ENCODE measurements around the gene NRG4.
A peak's percentile ranks its signal among the peaks of the same experiment; 100 is the strongest.
"Not testable (repeated sequence)": the region's sequence is repeated elsewhere in the genome, so short reads cannot be mapped to it uniquely, and the experiment has no call there.

The NRG4 gene

GRCh38 chr15:76011627-76012551 lies at the start of gene NRG4:
Gene NRG4 (minus strand): TSS chr15:76012424. CDS start chr15:76011230, 1,194 bp downstream.
- Histone ChIP-seq H3K27ac (no peak within 1 kb of the TSS), H4K20me1 (no peaks in the 10 kb centered on the region), H3K27me3 (no peaks in the 10 kb centered on the region), H3K4me3 (no peak within 1 kb of the TSS), H3K9ac (no peak within 1 kb of the TSS), H3K36me3 (no peaks in the 10 kb centered on the region), H3K9me3 (peaks cover 5% of the 10 kb centered on the region; the same call in 1 of the 2 replicates), H3K4me2 (0 out of 2 replicates have a peak within 1 kb of the TSS, but pooled peaks have one; percentile 2), H3K4me1 (no peaks in the 10 kb centered on the region)
- no peak for TF ChIP-seq Cebpa-rat (IDR thresholded peaks at IDR 0.05)

- H3K4me2 ChIP-seq = no peak overlapping the region
- no peak overlapping the region for H3K9ac ChIP-seq
- H3K27ac ChIP-seq = no peak overlapping the region
- TF ChIP-seq Cebpa-rat (IDR thresholded peaks at IDR 0.05) = no peak
- no peaks in the 10 kb centered on the region for H3K9me3 ChIP-seq
- peaks cover 28% of the 10 kb centered on the region for H3K4me1 ChIP-seq
- no peaks in the 10 kb centered on the region for H3K36me3 ChIP-seq
- no peak overlapping the region for H3K4me3 ChIP-seq
- peaks cover 42% of the 10 kb centered on the region for H3K27me3 ChIP-seq
- peaks cover 16% of the 10 kb centered on the region; the same call in 1 of the 2 replicates for H4K20me1 ChIP-seq
These were observed 49.5 kb upstream of the NRG4 start for GRCh38 chr15:76061700-76062099.

- Histone ChIP-seq H3K27ac (no peak overlapping the region), H4K20me1 (peaks cover 16% of the 10 kb centered on the region; the same call in 1 of the 2 replicates), H3K9me3 (no peaks in the 10 kb centered on the region), H3K4me1 (peaks cover 31% of the 10 kb centered on the region), H3K9ac (no peak overlapping the region), H3K36me3 (no peaks in the 10 kb centered on the region), H3K4me3 (peak overlapping the region; percentile 74), H3K27me3 (peaks cover 38% of the 10 kb centered on the region), H3K4me2 (peak overlapping the region; percentile 99)
- no peak for TF ChIP-seq Cebpa-rat (IDR thresholded peaks at IDR 0.05)
These were observed 48.1 kb upstream of the NRG4 start for GRCh38 chr15:76060118-76060989.

GRCh38 chr15:76059320-76060117 lies 47.3 kb upstream of the NRG4 start, which contains the start of gene TMEM266:
Gene TMEM266 (plus strand): TSS chr15:76059985. CDS start chr15:76134264, 74,279 bp downstream.
- H3K9ac ChIP-seq = peak within 1 kb of the TSS; percentile 62; the same call in 1 of the 2 replicates
- H3K9me3 ChIP-seq = no peaks in the 10 kb centered on the region
- H3K27me3 ChIP-seq = peaks cover 38% of the 10 kb centered on the region

GRCh38 chr15:76058714-76059319 lies 46.6 kb upstream of the NRG4 start:
- Histone ChIP-seq H3K9ac (peak overlapping the region; percentile 62; the same call in 1 of the 2 replicates), H3K36me3 (no peaks in the 10 kb centered on the region), H3K9me3 (no peaks in the 10 kb centered on the region), H3K27me3 (peaks cover 38% of the 10 kb centered on the region), H4K20me1 (peaks cover 16% of the 10 kb centered on the region; the same call in 1 of the 2 replicates), H3K27ac (no peak overlapping the region), H3K4me3 (peak overlapping the region; percentile 74), H3K4me2 (peak overlapping the region; percentile 99), H3K4me1 (peaks cover 31% of the 10 kb centered on the region)
- TF ChIP-seq Cebpa-rat (IDR thresholded peaks at IDR 0.05) = no peak

More at GRCh38 chr15:76059320-76060117, 47.3 kb upstream of the NRG4 start, which contains the start of gene TMEM266:
- Histone ChIP-seq H3K4me1 (peaks cover 31% of the 10 kb centered on the region), H3K4me3 (peak within 1 kb of the TSS; percentile 74), H3K36me3 (no peaks in the 10 kb centered on the region), H4K20me1 (peaks cover 16% of the 10 kb centered on the region; the same call in 1 of the 2 replicates), H3K4me2 (peak within 1 kb of the TSS; percentile 99), H3K27ac (no peak within 1 kb of the TSS)
- TF ChIP-seq Cebpa-rat (IDR thresholded peaks at IDR 0.05) = no peak

- Histone ChIP-seq H3K4me2 (peak overlapping the region; percentile 59), H3K9ac (no peak overlapping the region)
These were observed 45.2 kb upstream of the NRG4 start for GRCh38 chr15:76057332-76058000.

GRCh38 chr15:76056931-76057330 lies 44.7 kb upstream of the NRG4 start:
- Histone ChIP-seq H3K4me2 (peak overlapping the region; percentile 59), H3K27ac (no peak overlapping the region), H3K9ac (no peak overlapping the region), H3K27me3 (peaks cover 38% of the 10 kb centered on the region), H3K36me3 (no peaks in the 10 kb centered on the region), H4K20me1 (peaks cover 16% of the 10 kb centered on the region; the same call in 1 of the 2 replicates), H3K9me3 (no peaks in the 10 kb centered on the region), H3K4me1 (peaks cover 31% of the 10 kb centered on the region), H3K4me3 (no peak overlapping the region)
- no peak for TF ChIP-seq Cebpa-rat (IDR thresholded peaks at IDR 0.05)

More at GRCh38 chr15:76057332-76058000, 45.2 kb upstream of the NRG4 start:
- Histone ChIP-seq H3K36me3 (no peaks in the 10 kb centered on the region), H3K4me1 (peaks cover 31% of the 10 kb centered on the region), H3K27ac (no peak overlapping the region), H3K9me3 (no peaks in the 10 kb centered on the region), H3K4me3 (no peak overlapping the region), H3K27me3 (peaks cover 38% of the 10 kb centered on the region), H4K20me1 (peaks cover 16% of the 10 kb centered on the region; the same call in 1 of the 2 replicates)
- TF ChIP-seq Cebpa-rat (IDR thresholded peaks at IDR 0.05) = no peak

- not testable (repeated sequence) for H4K20me1 ChIP-seq, H3K36me3 ChIP-seq, H3K4me2 ChIP-seq, H3K9ac ChIP-seq, H3K4me3 ChIP-seq, H3K27ac ChIP-seq, H3K9me3 ChIP-seq
- Histone ChIP-seq H3K4me1 (peaks cover 30% of the 10 kb centered on the region), H3K27me3 (peaks cover 15% of the 10 kb centered on the region)
These were observed 42.0 kb upstream of the NRG4 start for GRCh38 chr15:76054201-76054600.
